Measurements from ENCODE around the gene TNK1. TPM values are rescaled to one million over a fixed set of nuclear protein-coding genes. Genes with fewer than 3 reads are reported as not detected.

TNK1 gene
- total RNA-seq, 1 experiment from 2014 or later = 16.8 TPM

DNA sequence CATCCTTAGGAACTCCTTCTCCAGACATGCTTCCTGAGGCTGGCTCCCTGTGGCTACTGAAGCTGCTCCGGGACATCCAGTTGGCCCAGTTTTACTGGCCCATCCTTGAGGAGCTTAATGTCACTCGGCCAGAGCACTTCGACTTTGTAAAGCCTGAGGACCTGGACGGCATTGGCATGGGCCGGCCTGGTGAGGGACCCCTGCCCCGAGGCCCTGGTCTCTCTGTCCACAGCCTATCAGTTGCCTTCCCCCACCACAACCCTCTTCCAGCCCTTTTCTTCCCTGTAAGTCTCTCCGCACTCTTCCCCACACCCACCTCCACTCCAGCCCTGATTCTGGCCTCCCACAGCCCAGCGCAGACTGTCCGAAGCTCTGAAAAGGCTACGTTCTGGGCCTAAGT, 2.0 kb downstream of the TNK1 start:
- TF ChIP-seq EZH2 (IDR thresholded peaks at IDR 0.05) (no peak), ZFX (IDR thresholded peaks at IDR 0.05) (no peak), EZH2phosphoT487 (IDR thresholded peaks at IDR 0.05; ENCODE audit: borderline replicate concordance) (no peak), RAD21 (IDR thresholded peaks at IDR 0.05; ENCODE audit: low read depth) (no peak)
- TF ChIP-seq, protein P1, sequence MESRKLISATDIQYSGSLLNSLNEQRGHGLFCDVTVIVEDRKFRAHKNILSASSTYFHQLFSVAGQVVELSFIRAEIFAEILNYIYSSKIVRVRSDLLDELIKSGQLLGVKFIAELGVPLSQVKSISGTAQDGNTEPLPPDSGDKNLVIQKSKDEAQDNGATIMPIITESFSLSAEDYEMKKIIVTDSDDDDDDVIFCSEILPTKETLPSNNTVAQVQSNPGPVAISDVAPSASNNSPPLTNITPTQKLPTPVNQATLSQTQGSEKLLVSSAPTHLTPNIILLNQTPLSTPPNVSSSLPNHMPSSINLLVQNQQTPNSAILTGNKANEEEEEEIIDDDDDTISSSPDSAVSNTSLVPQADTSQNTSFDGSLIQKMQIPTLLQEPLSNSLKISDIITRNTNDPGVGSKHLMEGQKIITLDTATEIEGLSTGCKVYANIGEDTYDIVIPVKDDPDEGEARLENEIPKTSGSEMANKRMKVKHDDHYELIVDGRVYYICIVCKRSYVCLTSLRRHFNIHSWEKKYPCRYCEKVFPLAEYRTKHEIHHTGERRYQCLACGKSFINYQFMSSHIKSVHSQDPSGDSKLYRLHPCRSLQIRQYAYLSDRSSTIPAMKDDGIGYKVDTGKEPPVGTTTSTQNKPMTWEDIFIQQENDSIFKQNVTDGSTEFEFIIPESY (IDR thresholded peaks at IDR 0.05; ENCODE audit: extremely low read depth, insufficient replicate concordance, low read length) = no peak
- H3K79me2 ChIP-seq (ENCODE audit: insufficient read depth, low read length) = peaks cover 8% of the 10 kb centered on the region; the same call in 1 of the 2 replicates
- ATAC-seq = no peak
- no peak overlapping the region for H3K27ac ChIP-seq (ENCODE audit: low read depth, low read length)
- no peak overlapping the region for H3K9ac ChIP-seq (ENCODE audit: low read length)
- H2AFZ ChIP-seq (ENCODE audit: low read depth, low read length, poor library complexity, severe bottlenecking) = no peak overlapping the region
- ChIA-PET RAD21 (ENCODE audit: low non-redundant PET in 1 of 2, low total read pairs in 2 of 2, uncharacterized antibody in 2 of 2, unreplicated experiment in 2 of 2) (no interaction called here), CTCF (no interaction called here), POLR2A (interaction anchor here (1.4 kb wide), 1 partner anchor 52 kb away, joined by 4 read pairs; the partner anchor contains the start of gene TMEM102)
- no peak for DNase-seq (ENCODE audit: low read depth, low spot score)
- peaks cover 0 to 9% of the 10 kb centered on the region in 2 experiments; a peak in 2 of 4 replicates for H3K36me3 ChIP-seq (ENCODE audit: control insufficient read depth in 1 of 2, insufficient read depth in 2 of 2, low read length in 2 of 2)
- no peak overlapping the region for H3K4me2 ChIP-seq (ENCODE audit: low read length)
- H3K4me3 ChIP-seq (replicated peaks in 1 of 2; ENCODE audit: low read depth in 1 of 2, low read length in 2 of 2) = no peak overlapping the region
- H3K9me3 ChIP-seq (ENCODE audit: control insufficient read depth in 1 of 2, insufficient read depth in 1 of 2, low read depth in 1 of 2, low read length in 2 of 2) = 0 out of 4 replicates have a peak, but pooled peaks cover 0 to 7% of the 10 kb centered on the region in 2 experiments
- H3K27me3 ChIP-seq (ENCODE audit: insufficient read depth, low read length) = no peaks in the 10 kb centered on the region
- no peaks in the 10 kb centered on the region for H3K9me2 ChIP-seq (ENCODE audit: insufficient read depth)
- peaks cover 8 to 26% of the 10 kb centered on the region in 2 experiments; a peak in 3 of 4 replicates for H3K4me1 ChIP-seq (ENCODE audit: control insufficient read depth in 1 of 2, insufficient read depth in 2 of 2, low read length in 2 of 2)
- intact Hi-C loops (cut with micrococcal nuclease) = no loop called here
- no peaks in the 10 kb centered on the region for H4K20me1 ChIP-seq (ENCODE audit: insufficient read depth)
- BruUV-seq (replicated peaks) = no TSS peak

DNA sequence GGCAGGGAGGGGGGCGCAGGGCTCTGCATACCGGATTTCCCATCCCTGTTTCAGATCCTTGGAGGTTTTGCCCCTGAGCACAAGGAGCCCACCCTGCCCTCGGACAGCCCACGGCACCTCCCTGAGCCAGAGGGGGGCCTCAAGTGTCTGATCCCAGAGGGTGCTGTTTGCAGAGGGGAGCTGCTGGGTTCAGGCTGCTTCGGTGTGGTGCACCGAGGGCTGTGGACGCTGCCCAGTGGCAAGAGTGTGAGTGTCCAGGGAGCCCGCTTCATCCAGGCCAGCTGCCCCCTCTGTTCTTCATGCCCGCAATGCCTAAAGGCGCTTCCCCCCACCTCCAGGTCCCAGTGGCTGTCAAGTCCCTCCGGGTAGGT, 2.5 kb downstream of the TNK1 start:
- TF ChIP-seq POLR2AphosphoS5 (IDR thresholded peaks at IDR 0.05; ENCODE audit: low read depth, low read length) = 0 out of 2 replicates have a peak, but pooled peaks have one; percentile 8
- TF ChIP-seq, protein P2, sequence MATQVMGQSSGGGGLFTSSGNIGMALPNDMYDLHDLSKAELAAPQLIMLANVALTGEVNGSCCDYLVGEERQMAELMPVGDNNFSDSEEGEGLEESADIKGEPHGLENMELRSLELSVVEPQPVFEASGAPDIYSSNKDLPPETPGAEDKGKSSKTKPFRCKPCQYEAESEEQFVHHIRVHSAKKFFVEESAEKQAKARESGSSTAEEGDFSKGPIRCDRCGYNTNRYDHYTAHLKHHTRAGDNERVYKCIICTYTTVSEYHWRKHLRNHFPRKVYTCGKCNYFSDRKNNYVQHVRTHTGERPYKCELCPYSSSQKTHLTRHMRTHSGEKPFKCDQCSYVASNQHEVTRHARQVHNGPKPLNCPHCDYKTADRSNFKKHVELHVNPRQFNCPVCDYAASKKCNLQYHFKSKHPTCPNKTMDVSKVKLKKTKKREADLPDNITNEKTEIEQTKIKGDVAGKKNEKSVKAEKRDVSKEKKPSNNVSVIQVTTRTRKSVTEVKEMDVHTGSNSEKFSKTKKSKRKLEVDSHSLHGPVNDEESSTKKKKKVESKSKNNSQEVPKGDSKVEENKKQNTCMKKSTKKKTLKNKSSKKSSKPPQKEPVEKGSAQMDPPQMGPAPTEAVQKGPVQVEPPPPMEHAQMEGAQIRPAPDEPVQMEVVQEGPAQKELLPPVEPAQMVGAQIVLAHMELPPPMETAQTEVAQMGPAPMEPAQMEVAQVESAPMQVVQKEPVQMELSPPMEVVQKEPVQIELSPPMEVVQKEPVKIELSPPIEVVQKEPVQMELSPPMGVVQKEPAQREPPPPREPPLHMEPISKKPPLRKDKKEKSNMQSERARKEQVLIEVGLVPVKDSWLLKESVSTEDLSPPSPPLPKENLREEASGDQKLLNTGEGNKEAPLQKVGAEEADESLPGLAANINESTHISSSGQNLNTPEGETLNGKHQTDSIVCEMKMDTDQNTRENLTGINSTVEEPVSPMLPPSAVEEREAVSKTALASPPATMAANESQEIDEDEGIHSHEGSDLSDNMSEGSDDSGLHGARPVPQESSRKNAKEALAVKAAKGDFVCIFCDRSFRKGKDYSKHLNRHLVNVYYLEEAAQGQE (IDR thresholded peaks at IDR 0.05; ENCODE audit: low read depth) = no peak
- Histone ChIP-seq H3K27me3 (ENCODE audit: insufficient read depth, low read length) (no peaks in the 10 kb centered on the region), H3K4me2 (ENCODE audit: low read length) (no peak overlapping the region), H3K4me3 (replicated peaks in 1 of 2; ENCODE audit: low read depth in 1 of 2, low read length in 2 of 2) (no peak overlapping the region), H4K20me1 (ENCODE audit: insufficient read depth) (no peaks in the 10 kb centered on the region), H3K9ac (ENCODE audit: low read length) (no peak overlapping the region), H2AFZ (ENCODE audit: low read depth, low read length, poor library complexity, severe bottlenecking) (no peak overlapping the region), H3K9me2 (ENCODE audit: insufficient read depth) (no peaks in the 10 kb centered on the region), H3K36me3 (ENCODE audit: control insufficient read depth in 1 of 2, insufficient read depth in 2 of 2, low read length in 2 of 2) (peaks cover 0 to 9% of the 10 kb centered on the region in 2 experiments; a peak in 2 of 4 replicates), H3K79me2 (ENCODE audit: insufficient read depth, low read length) (peaks cover 8% of the 10 kb centered on the region; the same call in 1 of the 2 replicates), H3K9me3 (ENCODE audit: control insufficient read depth in 1 of 2, insufficient read depth in 1 of 2, low read depth in 1 of 2, low read length in 2 of 2) (0 out of 4 replicates have a peak, but pooled peaks cover 0 to 7% of the 10 kb centered on the region in 2 experiments), H3K27ac (ENCODE audit: low read depth, low read length) (no peak overlapping the region), H3K4me1 (ENCODE audit: control insufficient read depth in 1 of 2, insufficient read depth in 2 of 2, low read length in 2 of 2) (peaks cover 8 to 26% of the 10 kb centered on the region in 2 experiments; a peak in 3 of 4 replicates)
- BruUV-seq (replicated peaks) = no TSS peak
- ChIA-PET POLR2A (interaction anchor here (1.4 kb wide), 1 partner anchor 52 kb away, joined by 4 read pairs; the partner anchor contains the start of gene TMEM102), CTCF (no interaction called here), RAD21 (ENCODE audit: low non-redundant PET in 1 of 2, low total read pairs in 2 of 2, uncharacterized antibody in 2 of 2, unreplicated experiment in 2 of 2) (no interaction called here)
- intact Hi-C loops (cut with micrococcal nuclease) = no loop called here
- ATAC-seq (no peak), DNase-seq (ENCODE audit: low read depth, low spot score) (no peak)

All from HCT116 (cell line).